ENCODE data around the gene SP3.
"Not testable (repeated sequence)": the region's sequence is repeated elsewhere in the genome, so short reads cannot be mapped to it uniquely, and the experiment has no call there.

The SP3 gene

DNA sequence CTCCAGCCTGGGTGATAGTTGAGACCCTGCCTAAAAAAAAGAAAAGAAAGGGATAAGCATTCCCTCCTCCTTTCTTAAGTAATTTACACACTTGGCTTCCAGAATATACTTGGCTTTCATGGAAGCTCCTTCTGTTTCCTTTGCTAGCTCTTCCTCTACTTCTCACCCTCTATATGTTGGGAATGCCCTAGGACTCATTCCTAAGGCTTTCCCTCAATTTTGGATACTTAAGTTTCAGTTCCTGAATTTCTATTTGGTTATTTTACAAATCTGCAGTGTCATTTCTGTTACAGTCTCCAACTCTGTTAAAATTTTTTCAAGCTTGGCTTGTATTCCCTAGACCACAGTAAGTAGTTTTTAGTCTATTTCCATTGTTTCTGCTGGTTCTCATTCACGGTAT lies 23.6 kb downstream of the SP3 start:
- no peak for DNase-seq

DNA sequence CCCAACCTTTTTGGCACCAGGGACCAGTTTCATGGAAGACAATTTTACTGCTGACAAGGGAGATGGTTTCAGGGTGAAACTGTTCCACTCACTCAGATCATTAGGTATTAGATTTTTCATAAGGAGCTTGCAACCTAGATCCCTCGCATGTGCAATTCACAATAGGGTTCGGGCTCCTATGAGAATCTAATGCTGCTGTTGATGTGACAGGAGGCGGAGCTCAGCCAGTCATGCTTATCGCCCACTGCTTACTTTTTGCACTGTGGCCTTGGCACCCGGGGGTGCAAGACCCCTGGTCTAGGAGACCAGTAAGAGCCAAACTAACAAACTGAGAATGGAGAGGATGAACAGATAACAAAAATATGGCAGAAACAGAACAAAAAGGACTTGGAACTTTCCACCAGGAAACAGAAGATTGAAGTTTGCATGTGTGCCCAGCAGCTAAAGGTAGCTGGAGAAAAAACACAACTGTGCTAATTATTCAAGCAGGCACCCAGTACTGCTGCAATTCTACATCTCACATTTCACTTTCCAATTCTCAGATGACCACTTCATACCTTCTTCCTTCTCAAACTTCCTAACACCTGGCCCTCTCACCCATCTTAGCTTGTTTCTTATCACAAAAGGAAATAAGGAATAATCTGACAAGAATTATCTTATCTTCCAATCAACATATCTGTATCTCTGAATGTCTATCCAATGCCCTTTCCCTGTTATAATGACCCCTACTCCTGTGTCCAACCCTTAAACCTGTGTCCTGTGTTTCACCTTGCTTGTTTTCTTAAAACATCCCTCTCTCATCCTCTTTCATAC lies 24.8 kb downstream of the SP3 start:
- no peak for DNase-seq

DNA sequence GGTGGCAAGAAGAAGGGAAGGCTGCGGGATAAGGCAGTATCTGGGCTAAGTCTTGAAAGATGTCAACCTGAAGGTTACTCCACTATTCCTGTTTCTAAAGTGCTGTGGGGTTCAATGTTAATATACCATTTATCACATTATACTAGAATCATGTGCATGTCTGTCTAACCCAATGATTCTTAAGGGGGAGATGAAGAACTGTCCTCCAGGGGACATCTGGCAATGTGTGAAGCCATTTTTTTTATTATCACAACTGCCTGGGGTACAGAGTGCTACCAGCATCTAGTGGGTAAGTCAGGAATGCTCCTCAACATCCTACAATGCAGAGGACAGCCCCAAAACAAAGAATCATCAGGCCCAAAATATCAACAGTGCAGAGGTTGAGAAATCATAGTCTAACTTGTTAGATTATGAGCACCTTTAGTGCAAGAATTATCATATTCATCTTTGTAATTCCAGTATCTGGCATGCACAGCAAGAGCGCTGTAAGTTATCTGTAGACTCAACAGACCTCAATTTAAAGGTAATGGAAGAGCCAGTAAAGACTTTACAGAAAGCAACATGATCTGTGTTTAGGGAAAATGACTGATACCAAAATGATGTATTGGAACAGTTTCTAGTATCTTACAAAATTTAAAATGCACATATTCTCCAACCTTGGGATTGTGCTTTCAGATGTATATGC lies 26.3 kb downstream of the SP3 start:
- no peak for DNase-seq

DNA sequence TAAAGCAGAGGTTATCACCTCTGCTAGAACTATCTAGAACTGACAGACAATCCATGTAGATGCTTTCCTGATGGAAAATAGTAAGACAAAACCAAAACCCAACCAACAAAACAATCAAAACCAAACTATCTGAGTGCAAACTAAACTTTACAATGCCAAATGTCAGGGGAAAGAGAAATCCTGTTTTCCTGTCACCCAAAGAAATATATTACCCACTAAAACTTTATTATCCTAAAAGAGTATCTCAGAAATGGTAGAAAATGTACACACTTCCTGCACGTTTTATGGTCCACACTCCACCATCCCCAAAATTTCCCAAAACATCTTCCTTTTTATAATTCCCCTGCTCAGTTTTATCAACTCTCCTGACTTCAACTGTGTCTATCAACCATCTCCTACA lies 29.9 kb downstream of the SP3 start:
- no peak for DNase-seq

DNA sequence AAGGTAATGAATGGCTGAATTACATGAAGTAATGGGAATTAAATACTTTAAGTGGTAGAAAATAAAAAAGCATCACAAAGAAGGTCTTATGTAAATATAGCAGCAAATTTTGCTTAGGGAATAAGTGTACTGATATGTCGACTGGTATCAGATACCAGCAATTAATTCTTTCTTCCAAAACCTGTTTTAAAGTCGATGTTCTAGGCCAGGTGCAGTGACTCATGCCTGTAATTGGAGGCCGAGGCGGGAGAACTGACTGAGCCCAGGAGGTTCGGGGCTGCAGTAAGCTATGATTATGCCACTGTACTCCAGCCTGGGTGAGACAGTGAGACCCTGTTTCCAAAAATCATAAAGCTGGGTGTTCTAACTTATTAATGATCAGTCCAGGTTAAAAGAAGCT lies 30.3 kb downstream of the SP3 start:
- no peak for DNase-seq

DNA sequence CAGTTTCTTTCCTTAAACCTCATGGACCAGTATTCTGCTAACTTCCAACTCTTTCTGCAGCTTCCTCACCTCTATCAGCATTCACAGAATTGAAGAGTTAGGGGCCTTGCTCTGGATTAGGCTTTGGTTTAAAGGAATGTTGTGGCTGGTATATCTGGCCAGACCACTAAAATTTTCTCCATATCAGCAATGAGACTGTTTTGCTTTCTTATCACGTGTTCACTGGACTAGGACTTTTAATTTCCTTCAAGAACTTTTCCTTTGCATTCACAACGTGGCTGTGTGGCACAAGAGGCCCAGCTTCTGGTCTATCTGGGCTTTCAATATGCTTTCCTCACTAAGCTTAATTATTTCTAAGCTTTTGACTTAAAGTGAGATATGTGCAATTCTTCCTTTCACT lies 33.4 kb downstream of the SP3 start:
- DNase-seq, result no peak

DNA sequence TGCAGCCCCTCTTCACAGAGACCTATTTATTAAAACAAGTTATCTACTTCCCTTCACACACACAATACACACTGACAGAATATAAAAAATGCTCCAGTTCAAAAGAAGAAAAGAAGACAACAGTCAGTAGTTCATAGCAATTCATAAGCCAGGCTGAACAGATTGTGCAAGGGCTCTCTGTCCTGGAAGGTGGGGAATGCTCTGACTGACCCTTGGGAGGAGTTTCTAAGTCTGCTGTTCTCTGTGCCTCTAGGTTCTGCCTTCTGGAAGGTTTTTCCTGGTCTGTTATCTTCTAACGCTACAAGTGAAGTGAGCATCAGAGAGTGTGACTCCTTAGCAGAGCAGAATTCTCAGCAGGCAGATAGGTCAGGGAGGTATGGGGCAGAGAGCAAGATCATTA lies 35.7 kb downstream of the SP3 start:
- no peak for DNase-seq

DNA sequence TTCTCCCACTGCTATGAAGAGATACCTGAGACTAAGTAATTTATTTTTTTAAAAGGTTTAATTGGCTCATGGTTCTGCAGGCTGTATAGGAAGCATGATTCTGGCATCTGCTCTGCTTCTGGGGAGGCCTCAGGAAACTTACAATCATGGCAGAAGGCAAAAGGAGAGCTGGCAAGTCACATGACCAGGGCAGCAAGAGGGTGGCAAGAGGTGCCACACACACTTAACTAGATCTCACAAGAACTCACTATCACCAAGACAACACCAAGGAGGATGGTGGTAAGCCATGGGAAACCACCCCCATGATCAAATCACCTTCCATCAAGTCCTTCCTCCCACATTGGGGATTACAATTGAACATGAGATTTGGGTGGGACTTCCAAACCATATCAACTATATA lies 38.3 kb downstream of the SP3 start:
- DNase-seq, result no peak

DNA sequence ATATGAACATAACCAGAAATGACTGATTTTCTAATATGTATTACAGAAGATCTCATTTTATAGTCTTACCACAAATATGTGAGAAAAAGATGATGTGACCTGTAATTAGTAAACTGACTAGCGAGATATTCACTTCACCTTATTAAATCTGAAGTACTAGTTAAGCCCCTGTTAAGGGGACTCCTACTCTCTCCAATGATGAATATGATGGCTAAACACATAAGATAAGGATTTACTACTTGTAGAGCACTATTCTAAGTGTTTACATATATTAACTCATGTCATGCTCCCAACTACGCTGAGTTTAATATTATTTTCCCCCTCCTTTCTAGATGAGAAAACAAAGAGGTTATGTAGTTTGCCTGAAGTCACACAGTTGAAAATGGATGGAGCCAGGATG lies 40.9 kb downstream of the SP3 start:
- no peak for DNase-seq

DNA sequence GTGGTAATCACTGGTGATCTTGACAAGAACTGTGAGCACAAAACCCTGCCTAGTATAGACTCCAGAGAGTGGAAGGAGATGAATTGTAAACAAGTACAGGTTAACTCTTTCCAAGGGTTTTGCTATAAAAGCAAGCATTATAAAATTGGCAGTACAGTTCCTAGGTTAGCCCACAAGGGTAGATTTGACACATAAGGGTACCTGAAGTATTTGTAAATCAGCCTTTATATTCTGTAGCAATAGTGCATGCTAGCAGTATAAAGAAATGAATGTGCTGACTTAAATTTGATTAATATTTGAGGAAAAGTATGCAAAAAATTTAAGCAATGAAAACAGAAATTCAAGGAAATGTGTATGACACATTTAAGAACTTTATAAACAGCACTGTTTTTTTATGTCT lies 42.4 kb downstream of the SP3 start:
- no peak for DNase-seq

DNA sequence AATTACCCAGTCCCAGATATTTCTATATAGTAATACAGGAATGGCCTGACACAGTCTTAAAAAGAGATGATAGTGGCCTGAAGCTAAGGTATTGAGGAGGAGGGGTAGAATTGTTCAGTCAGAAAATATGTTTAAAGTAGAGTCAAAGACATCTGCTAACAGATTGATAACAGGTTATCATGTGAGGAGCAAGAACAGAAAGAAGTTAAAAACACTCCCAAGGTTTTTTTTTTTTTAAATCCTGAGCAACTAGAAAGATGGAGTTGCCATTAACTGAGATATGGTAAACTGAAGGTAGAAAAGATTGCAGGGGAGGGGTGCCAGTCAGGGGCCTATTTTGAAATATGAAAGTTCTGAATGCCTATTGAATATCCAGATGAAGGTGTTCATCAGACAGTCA lies 43.1 kb downstream of the SP3 start:
- DNase-seq, result no peak

DNA sequence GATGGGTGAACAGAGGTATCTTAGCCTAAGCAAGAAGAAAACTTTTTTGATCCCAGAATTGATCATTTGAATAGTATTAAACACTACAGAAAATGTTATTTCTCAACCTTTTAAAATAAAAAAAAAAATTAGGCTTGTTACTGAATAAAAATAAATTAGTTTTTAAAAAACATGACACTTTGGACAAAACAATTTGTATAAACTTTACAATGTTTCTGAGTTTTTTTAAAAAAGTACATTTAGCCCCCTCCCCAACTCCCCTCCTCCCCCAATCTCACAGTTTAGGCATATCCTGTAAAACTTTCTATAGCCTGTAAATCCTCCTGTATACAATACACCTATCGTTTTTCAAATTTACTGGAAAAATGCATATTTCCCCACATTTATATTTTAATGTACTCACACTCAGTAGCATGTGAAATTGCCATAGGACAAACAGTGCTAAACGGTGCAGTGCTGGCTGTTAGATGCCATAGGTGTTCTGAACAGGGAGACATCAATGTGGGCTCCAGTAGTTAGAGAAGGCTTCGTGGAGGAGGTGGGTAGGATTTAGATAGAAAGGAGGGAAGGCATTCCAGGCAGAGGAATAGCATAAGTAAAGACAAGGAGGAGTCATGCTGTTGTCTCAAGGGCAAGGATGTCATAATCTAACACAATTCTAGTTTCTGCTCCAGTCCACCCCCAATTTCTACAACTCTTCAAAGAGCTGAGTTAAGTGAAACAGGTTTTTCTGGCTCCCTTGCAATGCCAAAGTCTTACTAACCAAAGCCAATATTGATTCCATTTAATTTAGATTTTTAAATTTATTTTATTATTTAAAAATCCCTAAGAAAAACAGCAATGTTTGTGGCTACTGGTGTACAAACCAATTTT lies 50.9 kb downstream of the SP3 start:
- no peak for DNase-seq

DNA sequence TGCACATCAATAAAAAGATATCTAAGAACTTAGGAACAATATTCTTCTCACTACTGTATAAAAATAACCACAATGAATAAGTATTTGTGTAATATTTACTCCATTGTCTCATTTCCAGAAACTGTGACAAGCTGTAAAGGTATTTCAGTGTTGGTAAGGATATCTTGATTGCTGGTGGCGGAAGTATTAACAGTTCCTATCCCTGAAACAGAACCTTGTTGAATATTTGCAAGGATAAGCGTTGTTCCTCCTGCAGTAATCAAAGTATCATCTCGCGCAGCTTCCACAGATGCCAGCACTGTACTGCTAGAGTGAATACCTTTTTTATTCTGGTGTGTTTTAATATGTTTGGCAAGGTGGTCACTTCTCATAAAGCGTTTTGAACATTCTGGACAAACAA lies 55.3 kb downstream of the SP3 start:
- no peak for DNase-seq

DNA sequence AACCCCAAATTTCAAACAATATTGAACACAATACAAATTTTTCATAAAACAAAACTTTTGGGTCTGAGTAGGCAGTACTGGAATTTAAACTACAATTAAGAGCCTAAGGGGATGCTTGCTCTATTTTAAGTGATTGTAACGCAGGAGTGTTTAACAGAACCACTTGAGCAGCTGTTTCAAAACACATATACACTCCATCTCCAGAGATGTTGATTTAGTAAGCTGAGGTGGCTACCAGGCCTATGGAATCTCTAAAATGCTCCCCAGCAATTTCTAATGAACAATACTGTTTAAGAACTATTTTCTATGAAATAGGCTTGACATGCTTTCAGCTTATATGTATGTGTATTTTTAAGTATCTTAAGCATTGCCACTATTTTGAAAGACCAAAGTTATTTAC lies 58.5 kb downstream of the SP3 start:
- DNase-seq, result no peak

DNA sequence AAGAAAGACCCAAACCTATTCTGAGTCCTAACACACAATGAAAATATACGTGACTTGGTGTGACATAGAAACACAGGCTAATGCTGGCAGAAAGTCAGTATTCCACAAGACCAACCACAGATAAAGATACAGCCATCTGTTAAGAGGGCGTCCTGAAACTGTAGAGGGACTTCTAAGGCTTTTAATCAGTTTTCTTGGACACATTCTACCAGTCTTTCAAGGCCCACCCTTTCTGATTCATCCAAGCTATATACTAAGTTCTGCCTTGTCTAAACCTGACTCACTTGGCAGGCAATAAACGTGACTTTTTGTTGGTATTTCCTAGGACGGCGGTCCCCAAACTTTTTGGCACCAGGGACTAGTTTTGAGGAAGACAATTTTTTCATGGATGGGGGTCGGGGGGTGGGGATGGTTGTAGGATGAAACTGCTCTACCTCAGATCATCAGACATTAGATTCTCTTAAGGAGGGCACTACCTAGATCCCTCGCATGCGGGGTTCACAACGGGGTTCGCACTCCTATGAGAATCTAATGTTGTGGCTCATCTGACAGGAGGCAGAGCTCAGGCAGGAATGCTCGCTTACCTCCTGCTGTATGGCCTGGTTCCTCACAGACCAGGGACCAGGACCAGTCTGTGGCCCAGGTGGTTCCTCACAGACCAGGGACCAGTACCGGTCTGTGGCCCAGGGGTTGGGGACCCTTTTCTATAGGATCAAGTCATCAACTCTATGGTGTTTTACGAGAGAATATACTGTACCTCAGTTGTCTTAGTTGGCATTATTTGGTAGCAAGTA lies 61.4 kb downstream of the SP3 start:
- DNase-seq, result no peak

DNA sequence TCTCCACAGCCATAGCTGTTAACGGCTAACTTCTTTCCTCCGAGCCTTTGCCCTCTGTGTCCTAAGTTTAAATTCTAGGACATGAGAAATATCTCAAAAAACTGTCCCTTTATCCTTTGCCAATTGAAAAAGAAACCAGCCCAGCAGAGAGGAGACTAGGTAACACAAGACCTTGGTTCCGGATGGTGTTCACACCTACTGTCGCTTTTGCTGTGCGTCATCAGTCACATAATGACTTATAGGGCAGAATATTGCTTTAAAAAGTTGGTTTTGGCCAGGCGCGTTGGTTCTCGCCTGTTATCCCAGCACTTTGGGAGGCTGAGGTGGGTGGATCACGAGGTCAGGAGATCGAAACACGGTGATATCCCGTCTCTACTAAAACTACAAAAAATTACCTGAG lies 66.2 kb downstream of the SP3 start:
- DNase-seq, result no peak

DNA sequence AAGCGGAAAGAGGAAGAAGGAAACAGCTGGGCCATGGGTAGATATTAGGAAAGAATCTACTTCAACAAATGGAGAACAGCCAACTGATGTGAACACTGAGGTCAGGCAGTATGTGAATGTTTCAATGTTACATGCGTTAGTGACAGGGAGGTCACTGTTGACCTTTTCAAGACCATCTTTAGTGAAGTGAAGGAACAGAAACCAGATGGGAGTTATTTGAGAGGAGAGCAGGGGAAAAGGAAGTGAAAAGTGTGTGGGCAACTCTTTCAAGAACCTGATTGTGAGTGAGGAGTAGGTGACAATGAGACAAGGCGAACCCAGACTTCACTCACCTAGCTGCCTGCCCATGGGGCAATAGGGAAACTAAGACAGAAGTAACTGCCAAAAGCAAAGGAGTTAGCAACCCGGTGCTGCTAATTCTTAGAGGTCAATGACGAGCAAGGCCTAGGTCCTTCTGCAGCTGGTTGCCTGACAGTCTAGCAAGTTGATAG lies 67.0 kb downstream of the SP3 start:
- no peak for DNase-seq

DNA sequence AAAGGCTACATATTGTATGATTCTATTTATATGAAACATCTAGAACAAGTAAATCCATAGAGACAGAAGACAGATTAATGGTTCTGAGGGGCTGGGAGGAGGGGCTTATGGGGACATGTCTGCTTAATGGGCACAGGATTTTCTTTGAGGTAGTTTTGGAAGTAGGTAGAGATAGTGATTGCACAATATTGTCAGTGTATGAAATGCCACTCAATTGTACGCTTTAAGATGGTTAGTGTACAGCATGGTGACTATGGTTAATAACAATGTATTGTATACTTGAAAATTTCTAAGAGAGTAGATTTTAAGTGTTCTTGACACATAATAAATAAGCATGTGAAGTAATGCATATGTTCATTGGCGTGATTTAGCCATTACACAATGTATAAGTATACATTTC lies 68.4 kb downstream of the SP3 start:
- no peak for DNase-seq

DNA sequence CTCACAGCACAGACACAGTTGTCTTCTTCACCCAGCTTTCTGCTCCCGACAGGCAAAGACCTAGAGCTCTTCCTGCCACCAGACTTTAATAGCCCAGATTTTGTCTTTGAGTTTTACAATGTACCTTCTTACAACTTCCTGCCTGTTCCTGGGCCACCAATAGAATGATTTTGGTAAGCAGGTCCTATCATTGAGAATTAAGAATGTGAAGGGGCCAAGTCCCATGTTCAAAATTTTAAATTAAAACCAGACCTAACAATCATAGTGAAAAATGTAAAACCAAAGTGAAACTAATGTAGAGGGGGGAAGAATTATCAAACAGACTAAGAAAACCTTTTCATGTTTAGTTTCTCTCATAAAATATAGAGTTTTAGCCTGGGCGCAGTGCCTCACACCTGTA lies 72.8 kb downstream of the SP3 start:
- no peak for DNase-seq

DNA sequence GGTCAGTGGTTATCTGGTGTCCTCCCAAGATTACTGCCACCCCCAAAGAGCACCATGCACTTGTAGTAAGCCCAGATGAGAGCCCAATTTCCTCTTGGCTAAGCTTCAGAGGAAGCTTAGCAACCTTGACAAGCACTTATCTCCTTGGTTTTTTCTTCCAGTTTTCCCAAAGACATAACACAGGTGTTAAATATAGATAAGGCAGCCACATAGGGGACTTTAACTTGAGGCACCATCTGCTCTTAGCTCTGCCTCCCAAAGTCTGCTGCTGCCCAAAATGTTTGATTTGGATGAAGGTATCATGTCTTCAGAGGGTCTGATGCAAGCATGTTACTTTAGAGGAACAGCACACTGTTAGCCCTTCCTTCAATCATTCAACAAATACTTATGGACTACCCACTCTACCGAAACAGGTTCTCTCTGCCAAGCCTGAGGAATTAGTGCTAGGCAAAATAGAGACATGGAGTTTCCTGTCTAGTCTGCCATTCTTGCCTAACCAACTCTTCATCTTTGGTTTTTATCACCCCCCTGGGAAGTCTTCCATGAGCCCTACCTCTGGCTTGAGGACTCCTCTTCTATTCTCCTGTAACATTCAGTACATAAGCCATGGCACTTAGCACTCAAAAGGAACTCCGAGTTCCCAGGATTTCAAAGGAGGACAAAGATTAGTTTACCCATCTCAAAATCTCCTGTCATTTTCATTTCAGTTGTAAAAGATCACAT lies 73.7 kb downstream of the SP3 start:
- DNase-seq, result no peak

DNA sequence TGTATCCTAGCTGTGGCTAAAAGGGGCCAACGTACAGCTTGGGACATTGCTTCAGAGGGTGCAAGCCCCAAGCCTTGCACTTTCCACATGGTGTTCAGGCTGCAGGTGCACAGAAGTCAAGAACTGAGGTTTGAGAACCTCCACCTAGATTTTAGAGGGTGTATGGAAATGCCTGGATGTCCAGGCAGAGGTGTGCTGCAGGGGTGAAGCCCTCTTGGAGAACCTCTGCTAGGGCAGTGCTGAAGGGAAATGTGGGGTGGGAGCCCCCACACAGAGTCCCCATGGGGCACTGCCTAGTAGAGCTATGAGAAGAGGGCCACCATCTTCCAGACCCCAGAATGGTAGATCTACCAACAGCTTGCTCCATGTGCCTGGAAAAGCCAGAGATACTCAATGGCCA lies 75.7 kb downstream of the SP3 start:
- not testable (repeated sequence) for DNase-seq

DNA sequence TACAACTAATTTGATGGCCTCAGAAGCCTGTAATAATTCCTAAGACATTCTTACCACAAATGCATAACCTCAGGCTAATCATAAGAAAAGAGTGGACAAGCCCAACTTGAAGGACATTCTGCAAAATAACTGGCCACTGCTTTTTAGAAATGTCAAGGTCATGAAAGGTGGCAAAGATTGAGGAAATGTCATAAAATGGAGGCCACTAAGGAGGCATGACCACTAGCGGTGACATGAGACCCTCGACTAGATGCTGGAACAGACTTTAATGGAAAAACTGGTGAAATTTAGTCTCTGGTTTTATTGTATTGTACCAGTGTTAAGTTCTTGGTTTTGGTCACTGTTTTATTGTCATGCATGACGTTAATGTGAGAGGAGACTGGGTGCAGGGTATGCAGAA lies 78.6 kb downstream of the SP3 start:
- DNase-seq, result no peak

All from NCI-H526 treated with DMSO at 0.1 percent for 48 hours (cell line).